ENCODE data around the gene OTOGL.

The OTOGL gene

GRCh38 chr12:80056845-80057244 lies 42.5 kb upstream of the OTOGL start:
- H4K8ac ChIP-seq (ENCODE audit: low read depth, low read length): no peak overlapping the region

GRCh38 chr12:80058586-80058985 lies 40.8 kb upstream of the OTOGL start:
- no peak overlapping the region for H2AFZ ChIP-seq (ENCODE audit: insufficient read depth, low read length, poor library complexity)
- H2BK12ac ChIP-seq (ENCODE audit: low read length): no peak overlapping the region
- H3K4me1 ChIP-seq (ENCODE audit: control insufficient read depth in 1 of 2, insufficient read depth in 2 of 2, low read length in 2 of 2): no peaks in the 10 kb centered on the region
- H3K27ac ChIP-seq (ENCODE audit: low read depth, low read length): no peak overlapping the region
- H3K23ac ChIP-seq (ENCODE audit: low read length): no peak overlapping the region
- H3K4me2 ChIP-seq (ENCODE audit: low read length): no peak overlapping the region
- H3K14ac ChIP-seq (ENCODE audit: low read length): no peak overlapping the region
- no peak overlapping the region for H3K9ac ChIP-seq (ENCODE audit: low read length)
- H4K8ac ChIP-seq (ENCODE audit: low read depth, low read length): no peak overlapping the region
- no peaks in the 10 kb centered on the region for H3K36me3 ChIP-seq (ENCODE audit: control insufficient read depth in 1 of 2, insufficient read depth in 2 of 2, low read length in 2 of 2)
- H2AK5ac ChIP-seq (ENCODE audit: low read length): no peak overlapping the region
- no peak overlapping the region for H3K4me3 ChIP-seq (ENCODE audit: low read depth, low read length)
- no peak overlapping the region for H4K91ac ChIP-seq (ENCODE audit: low read depth, low read length)
- H3K9me3 ChIP-seq (ENCODE audit: insufficient read depth, low read depth, low read length): no peaks in the 10 kb centered on the region
- WGBS (ENCODE audit: extremely low coverage, insufficient coverage, insufficient read length): no CpG with 5 or more reads among the region's 2 CpGs
- no peak overlapping the region for H4K12ac ChIP-seq (ENCODE audit: low read depth, low read length)
- no peak for DNase-seq
- H3K79me1 ChIP-seq (ENCODE audit: low read length): no peaks in the 10 kb centered on the region
- no peaks in the 10 kb centered on the region for H3K27me3 ChIP-seq (ENCODE audit: insufficient read depth, low read length)
- no peak overlapping the region for H2BK5ac ChIP-seq (ENCODE audit: low read depth, low read length, poor library complexity)
- H3K4ac ChIP-seq (ENCODE audit: low read depth, low read length): no peak overlapping the region
- H3K18ac ChIP-seq (ENCODE audit: low read length): no peak overlapping the region
- H3K79me2 ChIP-seq (ENCODE audit: control insufficient read depth, insufficient read depth, low read length, poor library complexity): no peaks in the 10 kb centered on the region
- no peak overlapping the region for H2BK120ac ChIP-seq (ENCODE audit: insufficient read depth, low read length, poor library complexity)

More at GRCh38 chr12:80056845-80057244, 42.5 kb upstream of the OTOGL start:
- no peak overlapping the region for H2AFZ ChIP-seq (ENCODE audit: insufficient read depth, low read length, poor library complexity)
- no peak overlapping the region for H3K4ac ChIP-seq (ENCODE audit: low read depth, low read length)
- H3K23ac ChIP-seq (ENCODE audit: low read length): no peak overlapping the region
- no peak overlapping the region for H3K4me2 ChIP-seq (ENCODE audit: low read length)
- no peaks in the 10 kb centered on the region for H3K9me3 ChIP-seq (ENCODE audit: insufficient read depth, low read depth, low read length)
- no peak overlapping the region for H4K12ac ChIP-seq (ENCODE audit: low read depth, low read length)
- H2AK5ac ChIP-seq (ENCODE audit: low read length): no peak overlapping the region
- H3K79me1 ChIP-seq (ENCODE audit: low read length): no peaks in the 10 kb centered on the region
- H3K4me3 ChIP-seq (ENCODE audit: low read depth, low read length): no peak overlapping the region
- H3K18ac ChIP-seq (ENCODE audit: low read length): no peak overlapping the region
- no peak overlapping the region for H3K14ac ChIP-seq (ENCODE audit: low read length)
- H3K36me3 ChIP-seq (ENCODE audit: control insufficient read depth in 1 of 2, insufficient read depth in 2 of 2, low read length in 2 of 2): no peaks in the 10 kb centered on the region
- no peaks in the 10 kb centered on the region for H3K27me3 ChIP-seq (ENCODE audit: insufficient read depth, low read length)
- H2BK120ac ChIP-seq (ENCODE audit: insufficient read depth, low read length, poor library complexity): no peak overlapping the region
- no peak overlapping the region for H2BK12ac ChIP-seq (ENCODE audit: low read length)
- DNase-seq: no peak
- no peak overlapping the region for H3K9ac ChIP-seq (ENCODE audit: low read length)
- no peak overlapping the region for H3K27ac ChIP-seq (ENCODE audit: low read depth, low read length)
- no peaks in the 10 kb centered on the region for H3K79me2 ChIP-seq (ENCODE audit: control insufficient read depth, insufficient read depth, low read length, poor library complexity)
- no peaks in the 10 kb centered on the region for H3K4me1 ChIP-seq (ENCODE audit: control insufficient read depth in 1 of 2, insufficient read depth in 2 of 2, low read length in 2 of 2)
- H4K91ac ChIP-seq (ENCODE audit: low read depth, low read length): no peak overlapping the region
- H2BK5ac ChIP-seq (ENCODE audit: low read depth, low read length, poor library complexity): no peak overlapping the region

GRCh38 chr12:80059102-80059501 lies 40.2 kb upstream of the OTOGL start:
- no peak overlapping the region for H4K91ac ChIP-seq (ENCODE audit: low read depth, low read length)
- no peaks in the 10 kb centered on the region for H3K27me3 ChIP-seq (ENCODE audit: insufficient read depth, low read length)
- H3K4me2 ChIP-seq (ENCODE audit: low read length): no peak overlapping the region
- H4K8ac ChIP-seq (ENCODE audit: low read depth, low read length): no peak overlapping the region
- H3K79me1 ChIP-seq (ENCODE audit: low read length): no peaks in the 10 kb centered on the region
- no peak overlapping the region for H3K14ac ChIP-seq (ENCODE audit: low read length)
- no peak overlapping the region for H2BK120ac ChIP-seq (ENCODE audit: insufficient read depth, low read length, poor library complexity)
- H3K18ac ChIP-seq (ENCODE audit: low read length): no peak overlapping the region
- H4K12ac ChIP-seq (ENCODE audit: low read depth, low read length): no peak overlapping the region
- H3K4me3 ChIP-seq (ENCODE audit: low read depth, low read length): no peak overlapping the region
- H3K9me3 ChIP-seq (ENCODE audit: insufficient read depth, low read depth, low read length): no peaks in the 10 kb centered on the region
- no peak overlapping the region for H2BK5ac ChIP-seq (ENCODE audit: low read depth, low read length, poor library complexity)
- WGBS (ENCODE audit: extremely low coverage, insufficient coverage, insufficient read length): no CpG with 5 or more reads among the region's 1 CpG
- H3K23ac ChIP-seq (ENCODE audit: low read length): no peak overlapping the region
- H2BK12ac ChIP-seq (ENCODE audit: low read length): no peak overlapping the region
- H3K9ac ChIP-seq (ENCODE audit: low read length): no peak overlapping the region
- no peak overlapping the region for H3K4ac ChIP-seq (ENCODE audit: low read depth, low read length)
- H3K4me1 ChIP-seq (ENCODE audit: control insufficient read depth in 1 of 2, insufficient read depth in 2 of 2, low read length in 2 of 2): no peaks in the 10 kb centered on the region
- DNase-seq: no peak
- no peak overlapping the region for H2AFZ ChIP-seq (ENCODE audit: insufficient read depth, low read length, poor library complexity)
- H2AK5ac ChIP-seq (ENCODE audit: low read length): no peak overlapping the region
- no peaks in the 10 kb centered on the region for H3K36me3 ChIP-seq (ENCODE audit: control insufficient read depth in 1 of 2, insufficient read depth in 2 of 2, low read length in 2 of 2)
- no peak overlapping the region for H3K27ac ChIP-seq (ENCODE audit: low read depth, low read length)
- H3K79me2 ChIP-seq (ENCODE audit: control insufficient read depth, insufficient read depth, low read length, poor library complexity): no peaks in the 10 kb centered on the region

GRCh38 chr12:80059875-80060274 lies 39.5 kb upstream of the OTOGL start:
- Histone ChIP-seq H3K79me2 (ENCODE audit: control insufficient read depth, insufficient read depth, low read length, poor library complexity) (no peaks in the 10 kb centered on the region), H3K14ac (ENCODE audit: low read length) (no peak overlapping the region), H3K4ac (ENCODE audit: low read depth, low read length) (no peak overlapping the region), H3K4me3 (ENCODE audit: low read depth, low read length) (no peak overlapping the region), H3K79me1 (ENCODE audit: low read length) (no peaks in the 10 kb centered on the region), H3K27me3 (ENCODE audit: insufficient read depth, low read length) (no peaks in the 10 kb centered on the region), H3K4me1 (ENCODE audit: control insufficient read depth in 1 of 2, insufficient read depth in 2 of 2, low read length in 2 of 2) (no peaks in the 10 kb centered on the region), H3K27ac (ENCODE audit: low read depth, low read length) (no peak overlapping the region), H3K4me2 (ENCODE audit: low read length) (no peak overlapping the region), H2BK5ac (ENCODE audit: low read depth, low read length, poor library complexity) (no peak overlapping the region), H4K8ac (ENCODE audit: low read depth, low read length) (no peak overlapping the region), H4K12ac (ENCODE audit: low read depth, low read length) (no peak overlapping the region), H2AFZ (ENCODE audit: insufficient read depth, low read length, poor library complexity) (no peak overlapping the region), H3K9ac (ENCODE audit: low read length) (no peak overlapping the region), H2BK12ac (ENCODE audit: low read length) (no peak overlapping the region), H3K23ac (ENCODE audit: low read length) (no peak overlapping the region), H2AK5ac (ENCODE audit: low read length) (no peak overlapping the region), H4K91ac (ENCODE audit: low read depth, low read length) (no peak overlapping the region), H3K36me3 (ENCODE audit: control insufficient read depth in 1 of 2, insufficient read depth in 2 of 2, low read length in 2 of 2) (no peaks in the 10 kb centered on the region), H3K9me3 (ENCODE audit: insufficient read depth, low read depth, low read length) (no peaks in the 10 kb centered on the region), H2BK120ac (ENCODE audit: insufficient read depth, low read length, poor library complexity) (no peak overlapping the region), H3K18ac (ENCODE audit: low read length) (no peak overlapping the region)
- no CpG with 5 or more reads among the region's 2 CpGs for WGBS (ENCODE audit: extremely low coverage, insufficient coverage, insufficient read length)
- DNase-seq: no peak

Data from trophoblast cell (in vitro differentiated cells and primary cell).